Measurements from ENCODE around the gene MYH7.

Gene MYH7

GRCh38 chr14:23375527-23376251, 59.8 kb downstream of the MYH7 start:
- peaks cover 17% of the 10 kb centered on the region for H3K27me3 Mint-ChIP-seq (ENCODE audit: low read depth)
- H3K4me1 Mint-ChIP-seq, result peaks cover 8% of the 10 kb centered on the region
- no peak for TF ChIP-seq CTCF (IDR thresholded peaks at IDR 0.05; ENCODE audit: unreplicated experiment in 3 of 3)
- H3K4me3 Mint-ChIP-seq, result no peak overlapping the region
- no peaks in the 10 kb centered on the region for H3K36me3 Mint-ChIP-seq (ENCODE audit: low read depth)
- H3K9me3 Mint-ChIP-seq, result no peaks in the 10 kb centered on the region
- peak overlapping the region in 1 of 3 experiments; percentile 59 for H3K27ac Mint-ChIP-seq

GRCh38 chr14:23373041-23373440, 62.4 kb downstream of the MYH7 start:
- Mint-ChIP-seq H3K27me3 (ENCODE audit: low read depth) (peaks cover 10% of the 10 kb centered on the region), H3K27ac (no peak overlapping the region), H3K4me1 (peaks cover 6% of the 10 kb centered on the region), H3K36me3 (ENCODE audit: low read depth) (no peaks in the 10 kb centered on the region), H3K4me3 (no peak overlapping the region), H3K9me3 (no peaks in the 10 kb centered on the region)
- no peak for TF ChIP-seq CTCF (IDR thresholded peaks at IDR 0.05; ENCODE audit: unreplicated experiment in 3 of 3)

GRCh38 chr14:23372509-23372908, 63.0 kb downstream of the MYH7 start, which contains the start of gene IL25:
Gene IL25, plus strand, starts transcription at chr14:23372809.
- Mint-ChIP-seq H3K27ac (no peak within 1 kb of the TSS), H3K36me3 (ENCODE audit: low read depth) (no peaks in the 10 kb centered on the region), H3K9me3 (no peaks in the 10 kb centered on the region), H3K4me3 (no peak within 1 kb of the TSS), H3K27me3 (ENCODE audit: low read depth) (peaks cover 8% of the 10 kb centered on the region), H3K4me1 (peaks cover 6% of the 10 kb centered on the region)
- no peak for TF ChIP-seq CTCF (IDR thresholded peaks at IDR 0.05; ENCODE audit: unreplicated experiment in 3 of 3)

- no peak overlapping the region for H3K27ac Mint-ChIP-seq
- peaks cover 9% of the 10 kb centered on the region for H3K4me1 Mint-ChIP-seq
- TF ChIP-seq CTCF (IDR thresholded peaks at IDR 0.05; ENCODE audit: unreplicated experiment in 3 of 3), result no peak
- peaks cover 4% of the 10 kb centered on the region for H3K27me3 Mint-ChIP-seq (ENCODE audit: low read depth)
- H3K36me3 Mint-ChIP-seq (ENCODE audit: low read depth), result no peaks in the 10 kb centered on the region
- H3K9me3 Mint-ChIP-seq, result no peaks in the 10 kb centered on the region
- no peak overlapping the region for H3K4me3 Mint-ChIP-seq
Measured at GRCh38 chr14:23371865-23372264, 63.6 kb downstream of the MYH7 start.

GRCh38 chr14:23370221-23370620, 65.2 kb downstream of the MYH7 start:
- H3K4me3 Mint-ChIP-seq, result no peak overlapping the region
- H3K4me1 Mint-ChIP-seq, result peaks cover 10% of the 10 kb centered on the region
- no peak overlapping the region for H3K27ac Mint-ChIP-seq
- TF ChIP-seq CTCF (IDR thresholded peaks at IDR 0.05; ENCODE audit: unreplicated experiment in 3 of 3), result no peak
- no peaks in the 10 kb centered on the region for H3K36me3 Mint-ChIP-seq (ENCODE audit: low read depth)
- H3K27me3 Mint-ChIP-seq (ENCODE audit: low read depth), result peaks cover 4% of the 10 kb centered on the region
- H3K9me3 Mint-ChIP-seq, result no peaks in the 10 kb centered on the region

GRCh38 chr14:23366426-23366921, 69.0 kb downstream of the MYH7 start:
- H3K9me3 Mint-ChIP-seq, result no peaks in the 10 kb centered on the region
- H3K4me3 Mint-ChIP-seq, result peak overlapping the region; percentile 78 to 88 (median 85)
- peaks cover 36% of the 10 kb centered on the region for H3K4me1 Mint-ChIP-seq
- H3K27me3 Mint-ChIP-seq (ENCODE audit: low read depth), result peaks cover 4% of the 10 kb centered on the region
- H3K27ac Mint-ChIP-seq, result peak overlapping the region; percentile 98 to 99 (median 98)
- TF ChIP-seq CTCF (IDR thresholded peaks at IDR 0.05; ENCODE audit: unreplicated experiment in 3 of 3), result no peak
- peaks cover 6% of the 10 kb centered on the region for H3K36me3 Mint-ChIP-seq (ENCODE audit: low read depth)
